GM18861 (cell line): ENCODE measurements around the gene CORO2A.
A peak's percentile ranks its signal among the peaks of the same experiment; 100 is the strongest.
"Not testable (repeated sequence)": the region's sequence is repeated elsewhere in the genome, so short reads cannot be mapped to it uniquely, and the experiment has no call there.

ENCODE experiments used
- ATAC-seq: cut with Tn5 transposase; IDR thresholded peaks from one replicate; pipeline ENCODE4 v1.9.1; 2021; ENCODE audit not compliant: unreplicated experiment

The CORO2A gene

GRCh38 chr9:98144631-98145030 lies 47.8 kb downstream of the CORO2A start:
- ATAC-seq: no peak

GRCh38 chr9:98144076-98144475 lies 48.4 kb downstream of the CORO2A start:
- ATAC-seq: no peak

GRCh38 chr9:98142925-98143481 lies 49.4 kb downstream of the CORO2A start:
- no peak for ATAC-seq

- ATAC-seq: no peak
Measured at GRCh38 chr9:98142182-98142907, 50.1 kb downstream of the CORO2A start.

- ATAC-seq: no peak
Measured at GRCh38 chr9:98140503-98140902, 51.9 kb downstream of the CORO2A start.

GRCh38 chr9:98136489-98136888 lies 55.9 kb downstream of the CORO2A start:
- ATAC-seq: no peak

- ATAC-seq: no peak
Measured at GRCh38 chr9:98135938-98136337, 56.5 kb downstream of the CORO2A start.

- no peak for ATAC-seq
Measured at GRCh38 chr9:98135558-98135934, 56.9 kb downstream of the CORO2A start.

- ATAC-seq: no peak
Measured at GRCh38 chr9:98134702-98135557, 57.5 kb downstream of the CORO2A start.

GRCh38 chr9:98132806-98133631 lies 59.4 kb downstream of the CORO2A start:
- no peak for ATAC-seq

GRCh38 chr9:98132158-98132557 lies 60.3 kb downstream of the CORO2A start:
- no peak for ATAC-seq

- ATAC-seq: no peak
Measured at GRCh38 chr9:98130576-98131228, 61.7 kb downstream of the CORO2A start.

- not testable (repeated sequence) for ATAC-seq
Measured at GRCh38 chr9:98130060-98130459, 62.4 kb downstream of the CORO2A start.

GRCh38 chr9:98129451-98129881 lies 63.0 kb downstream of the CORO2A start:
- peak; percentile 84 for ATAC-seq

- no peak for ATAC-seq
Measured at GRCh38 chr9:98128316-98128715, 64.1 kb downstream of the CORO2A start.

- ATAC-seq: no peak
Measured at GRCh38 chr9:98127226-98127625, 65.2 kb downstream of the CORO2A start.

- no peak for ATAC-seq
Measured at GRCh38 chr9:98124637-98125426, 67.6 kb downstream of the CORO2A start.

GRCh38 chr9:98124091-98124490 lies 68.3 kb downstream of the CORO2A start:
- not testable (repeated sequence) for ATAC-seq

GRCh38 chr9:98121058-98121457 lies 71.4 kb downstream of the CORO2A start:
- no peak for ATAC-seq

GRCh38 chr9:98120476-98120875 lies 72.0 kb downstream of the CORO2A start:
- no peak for ATAC-seq
